ACC112 (cell line): Measurements from ENCODE around the gene NRG3.

ENCODE experiments used
- H2AFZ ChIP-seq: fragments of 200-600 bp; sonication (generic); one replicate; pipeline ENCODE4 v1.6.0; 2017; ENCODE audit warnings: antibody characterized with exemption, low read length; ENCODE audit not compliant: unreplicated experiment
- H3K27ac ChIP-seq: fragments of 200-600 bp; sonication (generic); 2 replicates; pipeline ENCODE4 v1.5.1; 2014; ENCODE audit warnings: low read depth, mild to moderate bottlenecking, antibody characterized with exemption, low read length, moderate library complexity
- H3K27me3 ChIP-seq: fragments of 200-600 bp; sonication (generic); 2 replicates; pipeline ENCODE4 v1.6.1; 2014; ENCODE audit warnings: mild to moderate bottlenecking, antibody characterized with exemption, low read length, moderate library complexity, mixed read lengths; ENCODE audit not compliant: insufficient read depth
- H3K36me3 ChIP-seq: fragments of 200-600 bp; sonication (generic); 2 replicates; pipeline ENCODE4 v1.6.1; 2016; ENCODE audit warnings: mild to moderate bottlenecking, antibody characterized with exemption, low read length, moderate library complexity, mixed read lengths; ENCODE audit not compliant: insufficient read depth
- H3K4me1 ChIP-seq: fragments of 200-600 bp; sonication (generic); one replicate; pipeline ENCODE4 v1.6.1; 2016; ENCODE audit warnings: low read length, mixed read lengths; ENCODE audit not compliant: insufficient read depth, unreplicated experiment, control insufficient read depth
- H3K4me3 ChIP-seq: fragments of 200-600 bp; sonication (generic); 2 replicates; pipeline ENCODE4 v1.5.1; 2014; ENCODE audit warnings: mild to moderate bottlenecking, low read depth, low read length
- H3K79me2 ChIP-seq: fragments of 200-600 bp; sonication (generic); one replicate; pipeline ENCODE4 v1.6.0; 2016; ENCODE audit warnings: low read length; ENCODE audit not compliant: control insufficient read depth, unreplicated experiment, insufficient read depth

Gene NRG3

GRCh38 chr10:82266438-82266837 lies 391.4 kb downstream of the NRG3 start:
- no peaks in the 10 kb centered on the region for H3K27me3 ChIP-seq
- no peak overlapping the region for H3K4me3 ChIP-seq
- no peaks in the 10 kb centered on the region for H3K36me3 ChIP-seq
- H3K27ac ChIP-seq = peak overlapping the region; percentile 57
- H2AFZ ChIP-seq = no peak overlapping the region
- no peaks in the 10 kb centered on the region for H3K4me1 ChIP-seq
- no peaks in the 10 kb centered on the region for H3K79me2 ChIP-seq

- no peak overlapping the region for H3K4me3 ChIP-seq
- H3K27ac ChIP-seq = peak overlapping the region; percentile 57
- H3K36me3 ChIP-seq = no peaks in the 10 kb centered on the region
- H3K27me3 ChIP-seq = no peaks in the 10 kb centered on the region
- H2AFZ ChIP-seq = no peak overlapping the region
- no peaks in the 10 kb centered on the region for H3K4me1 ChIP-seq
- H3K79me2 ChIP-seq = no peaks in the 10 kb centered on the region
These were observed 392.0 kb downstream of the NRG3 start for GRCh38 chr10:82267014-82267413.

- Histone ChIP-seq H3K4me1 (no peaks in the 10 kb centered on the region), H3K4me3 (no peak overlapping the region), H3K36me3 (no peaks in the 10 kb centered on the region), H3K79me2 (no peaks in the 10 kb centered on the region), H3K27ac (peak overlapping the region; percentile 57), H2AFZ (no peak overlapping the region), H3K27me3 (no peaks in the 10 kb centered on the region)
These were observed 392.5 kb downstream of the NRG3 start for GRCh38 chr10:82267465-82267864.

GRCh38 chr10:82267960-82268359 lies 393.0 kb downstream of the NRG3 start:
- Histone ChIP-seq H3K4me1 (no peaks in the 10 kb centered on the region), H3K4me3 (no peak overlapping the region), H3K27me3 (no peaks in the 10 kb centered on the region), H2AFZ (no peak overlapping the region), H3K36me3 (no peaks in the 10 kb centered on the region), H3K79me2 (no peaks in the 10 kb centered on the region), H3K27ac (no peak overlapping the region)

GRCh38 chr10:82277591-82277990 lies 402.6 kb downstream of the NRG3 start:
- H3K36me3 ChIP-seq = no peaks in the 10 kb centered on the region
- H2AFZ ChIP-seq = no peak overlapping the region
- no peaks in the 10 kb centered on the region for H3K27me3 ChIP-seq
- H3K4me3 ChIP-seq = no peak overlapping the region
- no peak overlapping the region for H3K27ac ChIP-seq
- H3K4me1 ChIP-seq = no peaks in the 10 kb centered on the region
- no peaks in the 10 kb centered on the region for H3K79me2 ChIP-seq

GRCh38 chr10:82278401-82279182 lies 403.6 kb downstream of the NRG3 start:
- H3K27ac ChIP-seq = no peak overlapping the region
- H3K4me1 ChIP-seq = no peaks in the 10 kb centered on the region
- H3K4me3 ChIP-seq = no peak overlapping the region
- H2AFZ ChIP-seq = no peak overlapping the region
- H3K27me3 ChIP-seq = no peaks in the 10 kb centered on the region
- H3K79me2 ChIP-seq = no peaks in the 10 kb centered on the region
- H3K36me3 ChIP-seq = no peaks in the 10 kb centered on the region

GRCh38 chr10:82282782-82283456 lies 407.9 kb downstream of the NRG3 start:
- H3K79me2 ChIP-seq = no peaks in the 10 kb centered on the region
- no peaks in the 10 kb centered on the region for H3K27me3 ChIP-seq
- no peak overlapping the region for H2AFZ ChIP-seq
- no peak overlapping the region for H3K27ac ChIP-seq
- H3K4me1 ChIP-seq = peaks cover 2% of the 10 kb centered on the region
- H3K36me3 ChIP-seq = no peaks in the 10 kb centered on the region
- no peak overlapping the region for H3K4me3 ChIP-seq

- Histone ChIP-seq H3K79me2 (no peaks in the 10 kb centered on the region), H3K27me3 (no peaks in the 10 kb centered on the region), H3K4me3 (no peak overlapping the region), H3K36me3 (no peaks in the 10 kb centered on the region), H3K4me1 (peaks cover 3% of the 10 kb centered on the region), H3K27ac (no peak overlapping the region), H2AFZ (no peak overlapping the region)
These were observed 409.2 kb downstream of the NRG3 start for GRCh38 chr10:82284180-82284579.

- Histone ChIP-seq H3K27me3 (no peaks in the 10 kb centered on the region), H3K4me3 (no peak overlapping the region), H2AFZ (no peak overlapping the region), H3K27ac (peak overlapping the region; percentile 34), H3K79me2 (no peaks in the 10 kb centered on the region), H3K36me3 (no peaks in the 10 kb centered on the region), H3K4me1 (peaks cover 3% of the 10 kb centered on the region)
These were observed 413.5 kb downstream of the NRG3 start for GRCh38 chr10:82288461-82288881.

- Histone ChIP-seq H3K79me2 (no peaks in the 10 kb centered on the region), H3K4me1 (peaks cover 3% of the 10 kb centered on the region), H2AFZ (no peak overlapping the region), H3K36me3 (no peaks in the 10 kb centered on the region), H3K4me3 (no peak overlapping the region), H3K27ac (no peak overlapping the region), H3K27me3 (no peaks in the 10 kb centered on the region)
These were observed 415.0 kb downstream of the NRG3 start for GRCh38 chr10:82289945-82290344.

GRCh38 chr10:82294874-82295378 lies 419.9 kb downstream of the NRG3 start:
- no peak overlapping the region for H3K27ac ChIP-seq
- H3K27me3 ChIP-seq = no peaks in the 10 kb centered on the region
- no peak overlapping the region for H2AFZ ChIP-seq
- no peaks in the 10 kb centered on the region for H3K4me1 ChIP-seq
- H3K79me2 ChIP-seq = no peaks in the 10 kb centered on the region
- no peaks in the 10 kb centered on the region for H3K36me3 ChIP-seq
- H3K4me3 ChIP-seq = no peak overlapping the region
